HG03460 (cell line): ENCODE data around the gene SURF4.

Experiments
- ATAC-seq: cut with Tn5 transposase; IDR thresholded peaks from one replicate; pipeline ENCODE4 v1.9.1; 2021; ENCODE audit not compliant: unreplicated experiment

SURF4 gene

GRCh38 chr9:133375116-133375723 lies 640 bp downstream of the SURF4 start:
- peak; percentile 7 for ATAC-seq

DNA sequence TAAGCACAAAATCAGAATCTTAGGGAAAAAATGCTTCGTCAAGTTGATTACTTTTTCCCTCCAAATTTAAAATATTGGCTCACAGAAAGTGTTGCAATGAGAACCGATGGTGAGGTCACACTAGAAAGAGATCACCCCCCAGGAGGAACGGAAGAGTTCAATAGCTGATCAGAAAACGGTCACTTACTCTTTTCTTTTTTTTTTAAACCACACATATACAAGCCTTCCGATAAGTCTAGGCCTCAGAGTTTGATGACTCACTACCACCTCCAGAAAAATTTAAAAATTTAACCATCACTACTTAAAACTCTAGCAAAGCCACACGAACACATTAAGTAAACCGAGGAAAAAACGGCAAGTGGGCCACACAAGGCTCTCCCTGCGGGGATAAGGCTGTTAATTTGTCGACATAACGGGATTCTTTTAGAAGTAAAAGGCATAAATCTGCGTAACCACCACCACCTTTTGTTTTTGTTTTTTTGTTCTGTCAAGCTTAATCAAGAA lies 1.2 kb downstream of the SURF4 start:
- no peak for ATAC-seq

GRCh38 chr9:133372144-133372543 lies 3.7 kb downstream of the SURF4 start:
- no peak for ATAC-seq

GRCh38 chr9:133371261-133371711 lies 4.6 kb downstream of the SURF4 start:
- ATAC-seq: no peak

GRCh38 chr9:133370685-133371084 lies 5.2 kb downstream of the SURF4 start:
- ATAC-seq: no peak

- no peak for ATAC-seq
Observed at GRCh38 chr9:133369933-133370332, 5.9 kb downstream of the SURF4 start.

DNA sequence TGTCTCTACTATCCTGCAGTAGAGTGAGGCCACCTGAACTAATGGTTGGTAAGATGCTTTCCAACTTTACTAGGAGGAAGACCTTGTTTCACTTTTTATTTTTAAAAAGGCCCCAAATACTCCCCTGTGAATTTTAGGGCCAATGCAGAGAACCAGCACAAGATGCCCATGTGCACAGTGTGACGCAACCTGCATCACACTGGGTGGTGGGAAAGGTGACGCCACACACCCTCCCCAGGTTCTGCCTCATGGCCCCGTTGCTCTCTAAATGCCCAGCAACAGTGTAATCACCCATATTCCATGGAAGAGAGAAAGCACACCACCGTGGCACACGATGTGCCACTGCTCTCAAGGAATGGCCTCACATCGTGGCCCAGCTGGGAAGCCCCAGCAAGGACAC lies 6.4 kb downstream of the SURF4 start:
- no peak for ATAC-seq

GRCh38 chr9:133368249-133368881 lies 7.5 kb downstream of the SURF4 start:
- ATAC-seq: no peak

- ATAC-seq: no peak
Observed at GRCh38 chr9:133367778-133368177, 8.1 kb downstream of the SURF4 start.

DNA sequence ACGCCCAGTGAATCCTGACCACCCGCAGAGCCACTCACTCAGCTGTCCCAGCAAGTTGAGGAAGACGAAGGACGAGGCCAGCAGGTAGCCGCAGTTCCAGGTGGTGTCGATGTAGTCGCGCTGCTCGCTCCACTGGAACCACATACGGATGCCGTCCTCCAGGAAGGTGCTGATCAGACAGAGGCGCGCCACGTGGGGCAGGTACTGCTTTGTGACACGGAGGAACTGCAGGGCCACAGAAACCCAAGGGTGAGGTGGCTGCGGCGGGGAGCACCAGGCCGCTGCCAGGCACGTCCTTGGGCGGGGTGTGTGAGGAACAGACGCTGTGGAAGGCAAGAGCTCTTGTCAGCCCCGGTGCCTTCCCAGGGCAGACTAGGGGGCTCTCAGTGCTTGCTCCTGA lies 8.6 kb downstream of the SURF4 start:
- ATAC-seq: no peak

GRCh38 chr9:133366435-133366834 lies 9.4 kb downstream of the SURF4 start:
- ATAC-seq: no peak

DNA sequence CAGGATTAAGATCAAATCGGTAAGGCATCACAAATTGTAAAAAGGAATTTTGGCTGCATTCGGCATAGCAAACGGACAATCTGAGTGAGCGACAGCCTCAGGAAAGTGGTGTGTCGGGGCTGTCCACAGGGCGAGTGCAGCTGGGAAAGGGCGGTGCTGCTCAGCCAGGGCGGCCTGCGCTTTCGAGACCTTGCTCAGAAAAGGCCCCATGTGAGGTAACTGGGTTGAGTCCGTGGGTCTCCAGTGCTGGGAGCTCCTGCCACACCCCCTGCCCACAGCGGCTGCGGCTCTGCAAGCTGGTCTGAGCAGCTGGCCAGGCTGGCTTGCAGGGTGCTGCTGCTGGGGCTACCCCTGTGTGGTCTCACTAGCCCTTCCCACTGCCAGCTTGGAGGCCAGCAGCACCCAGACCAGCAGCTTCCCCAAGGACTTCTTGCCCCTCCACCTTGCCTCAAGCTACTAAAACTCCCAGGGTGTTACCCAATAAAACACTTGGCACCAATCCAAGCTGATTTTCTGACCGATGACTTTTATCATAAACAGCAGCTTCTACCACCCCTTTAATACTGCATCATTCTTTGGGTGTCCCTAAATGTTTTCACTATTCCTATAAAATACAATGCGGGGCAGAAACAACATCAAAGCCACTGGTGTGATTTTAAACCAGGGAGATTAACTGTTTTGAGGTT lies 13.4 kb downstream of the SURF4 start:
- ATAC-seq: no peak

- no peak for ATAC-seq
Observed at GRCh38 chr9:133361507-133362092, 14.3 kb downstream of the SURF4 start.

DNA sequence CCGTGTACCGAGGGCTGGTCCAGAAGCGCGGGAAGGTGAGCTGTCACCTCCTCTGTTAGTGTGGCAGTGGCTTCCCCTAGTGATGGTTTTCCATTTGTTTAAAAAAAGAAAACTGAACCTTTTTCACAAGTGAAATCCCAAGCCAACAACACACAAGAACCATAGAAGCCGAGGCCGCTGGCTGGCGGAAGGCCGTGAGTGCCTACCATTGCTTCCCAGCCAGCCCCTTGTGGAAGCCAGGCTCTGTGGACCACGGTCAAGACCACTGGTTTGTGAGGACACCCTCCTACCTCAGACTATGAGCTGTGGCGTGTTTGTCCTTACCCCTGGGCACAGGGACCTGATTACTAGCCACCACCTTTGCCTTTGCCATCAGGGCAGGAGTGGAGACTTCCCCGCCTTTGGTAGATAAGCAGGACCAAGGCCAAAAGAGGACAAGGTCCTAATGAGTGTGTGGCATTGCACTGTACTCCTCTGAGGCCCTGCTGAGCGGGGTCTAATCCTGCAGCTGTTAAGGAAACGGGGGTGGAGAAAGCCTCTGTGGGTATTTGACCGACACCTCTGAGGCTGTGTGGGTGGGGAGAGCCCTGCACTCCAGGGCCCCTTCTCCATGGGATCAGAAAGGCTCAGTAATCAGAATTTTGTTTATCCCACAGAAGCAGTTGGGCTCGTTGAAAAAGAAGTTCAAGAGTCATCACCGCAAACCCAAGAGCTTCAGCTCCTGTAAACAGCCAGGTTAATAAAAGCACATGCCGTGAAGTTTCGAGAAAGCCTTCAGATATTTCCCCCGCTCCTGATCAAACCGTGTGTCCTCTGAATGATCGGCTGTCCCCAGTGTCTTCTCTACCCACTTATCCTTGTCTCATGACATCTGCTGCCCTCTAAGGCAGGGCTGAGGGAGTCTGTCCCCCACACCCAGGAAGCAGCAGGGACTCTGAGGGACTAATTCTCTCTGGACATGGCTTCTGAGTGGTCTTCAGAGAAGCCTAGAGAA lies 15.2 kb downstream of the SURF4 start:
- no peak for ATAC-seq

- ATAC-seq: no peak
Observed at GRCh38 chr9:133359399-133360175, 16.3 kb downstream of the SURF4 start.

GRCh38 chr9:133357656-133358055 lies 18.2 kb downstream of the SURF4 start:
- ATAC-seq: no peak

GRCh38 chr9:133356391-133357091 lies 19.3 kb downstream of the SURF4 start, which contains the start of the genes SURF1 and SURF2:
TSS of gene SURF1 (minus strand) at chr9:133356487. CDS start at chr9:133356453, 34 bp downstream.
TSS of gene SURF2 (plus strand) at chr9:133356550. CDS start at chr9:133356593, 43 bp downstream.
- ATAC-seq: peak; percentile 60

DNA sequence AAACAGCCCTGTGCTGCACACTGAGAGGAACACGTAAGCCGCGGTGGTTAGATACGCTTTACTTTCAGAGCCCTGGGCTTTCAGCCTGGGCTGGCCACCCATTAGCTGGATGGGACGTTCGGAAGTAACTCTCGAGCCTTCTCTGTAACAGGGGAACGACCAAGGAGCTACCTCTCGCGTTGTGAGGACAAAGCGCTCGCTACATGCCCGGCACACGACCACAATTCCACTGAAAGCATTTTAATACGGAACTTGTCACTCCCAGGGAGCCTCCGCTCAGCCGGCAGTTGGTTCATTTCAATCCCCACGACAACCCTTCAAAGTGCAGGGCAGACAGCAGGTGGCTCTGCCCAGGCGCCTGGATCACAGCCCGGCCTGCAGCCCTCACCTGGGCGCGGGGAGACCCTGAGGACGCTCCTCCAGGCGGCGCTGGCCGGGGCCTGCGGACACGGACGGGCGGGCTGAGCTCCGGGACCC lies 19.9 kb downstream of the SURF4 start:
- peak; percentile 34 for ATAC-seq

DNA sequence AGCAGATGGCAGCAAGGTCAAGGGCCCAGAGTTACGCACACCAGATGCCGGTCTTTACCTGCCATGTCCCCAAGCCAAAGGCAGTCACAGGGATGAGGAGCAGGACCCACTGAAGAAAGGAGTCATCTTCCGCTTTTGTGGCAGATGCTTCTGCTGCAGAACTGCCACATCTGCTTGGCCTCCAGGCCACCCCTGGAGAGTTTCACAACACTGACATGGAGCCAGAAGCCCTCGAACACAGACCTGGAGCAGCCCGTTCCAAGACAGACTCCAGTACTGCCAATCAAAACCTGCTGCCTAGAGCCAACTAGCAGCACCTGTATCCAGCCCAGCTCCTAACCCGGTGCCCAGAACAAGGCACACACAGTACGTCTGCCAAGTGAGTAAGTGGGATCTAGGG lies 21.1 kb downstream of the SURF4 start:
- ATAC-seq: no peak
